Measurements from ENCODE around the gene GP5.

GP5 gene

DNA sequence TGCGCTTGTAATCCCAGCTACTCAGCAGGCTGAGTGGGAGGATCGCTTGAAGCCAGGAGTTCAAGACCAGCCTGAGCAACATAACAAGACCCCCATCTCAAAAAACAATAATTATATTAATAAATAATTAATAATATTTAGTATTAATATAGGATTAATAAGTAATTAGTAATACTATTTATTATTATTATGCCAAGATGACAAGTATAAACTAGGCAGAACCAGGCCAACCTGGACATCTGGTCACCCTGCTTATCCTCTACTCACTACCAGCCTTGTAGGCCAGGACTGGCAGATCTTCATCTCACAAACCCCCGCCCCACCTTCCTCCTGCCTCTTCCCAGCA lies 48.4 kb downstream of the GP5 start:
- 100% methylated on average over 2 of the region's 3 CpGs for WGBS
- no peak for DNase-seq
- Histone ChIP-seq H2BK120ac (ENCODE audit: low read depth, low read length) (no peak overlapping the region), H2AK5ac (ENCODE audit: low read length, severe bottlenecking) (peak overlapping the region; percentile 42), H4K8ac (ENCODE audit: low read length) (no peak overlapping the region), H2AFZ (ENCODE audit: low read depth, low read length) (no peak overlapping the region), H3K4me1 (ENCODE audit: control insufficient read depth, insufficient read depth, low read depth, low read length) (peaks cover 18% of the 10 kb centered on the region), H3K18ac (ENCODE audit: low read depth in 1 of 2, low read length in 2 of 2) (no peak overlapping the region), H4K91ac (ENCODE audit: low read length) (no peak overlapping the region), H3K23ac (ENCODE audit: low read length in 2 of 2) (no peak overlapping the region), H2BK5ac (ENCODE audit: low read depth, low read length, poor library complexity, severe bottlenecking) (no peak overlapping the region), H2BK12ac (ENCODE audit: low read length in 2 of 2) (no peak overlapping the region), H3K4me3 (ENCODE audit: insufficient read depth in 1 of 2, low read depth in 1 of 2, low read length in 2 of 2) (no peak overlapping the region), H3K9me3 (ENCODE audit: control insufficient read depth, low read length) (no peaks in the 10 kb centered on the region), H3K4me2 (ENCODE audit: low read length, poor library complexity, severe bottlenecking) (no peak overlapping the region), H3K36me3 (ENCODE audit: control insufficient read depth in 1 of 2, insufficient read depth in 2 of 2, low read depth in 1 of 2, low read length in 2 of 2) (no peaks in the 10 kb centered on the region), H3K27me3 (ENCODE audit: control insufficient read depth in 1 of 2, insufficient read depth in 1 of 2, low read length in 2 of 2) (peaks cover 11 to 21% of the 10 kb centered on the region in 2 experiments), H3K79me1 (replicated peaks; ENCODE audit: low read length, poor library complexity, severe bottlenecking) (no peaks in the 10 kb centered on the region), H2BK15ac (ENCODE audit: low read depth, poor library complexity, severe bottlenecking) (peak overlapping the region; percentile 60), H3K27ac (ENCODE audit: low read length, poor library complexity, severe bottlenecking) (peak overlapping the region; percentile 29), H3K4ac (ENCODE audit: low read depth in 1 of 2, low read length in 2 of 2) (no peak overlapping the region), H3K9ac (ENCODE audit: low read length) (no peak overlapping the region), H3K14ac (ENCODE audit: low read length in 2 of 2) (no peak overlapping the region)

DNA sequence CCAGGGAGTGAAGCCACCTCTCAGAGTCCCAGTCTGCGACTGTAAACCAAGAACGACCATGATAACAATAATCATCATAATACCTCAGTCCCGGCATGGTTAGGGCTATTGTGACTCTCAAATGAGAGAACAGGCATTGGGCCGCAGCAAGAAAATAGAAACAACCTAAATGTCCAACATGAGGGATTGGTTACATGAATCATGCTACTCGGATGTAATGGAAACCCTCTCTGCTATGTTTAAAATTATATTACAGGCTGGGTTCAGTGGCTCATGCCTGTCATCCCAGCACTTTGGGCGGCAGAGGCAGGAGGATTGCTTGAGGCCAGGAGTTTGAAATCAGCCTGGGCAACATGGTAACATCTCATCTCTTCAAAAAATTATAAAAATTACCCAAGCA lies 50.7 kb downstream of the GP5 start:
- H3K36me3 ChIP-seq (ENCODE audit: control insufficient read depth in 1 of 2, insufficient read depth in 2 of 2, low read depth in 1 of 2, low read length in 2 of 2): no peaks in the 10 kb centered on the region
- no peak overlapping the region for H3K18ac ChIP-seq (ENCODE audit: low read depth in 1 of 2, low read length in 2 of 2)
- H4K8ac ChIP-seq (ENCODE audit: low read length): no peak overlapping the region
- no peak overlapping the region for H2BK5ac ChIP-seq (ENCODE audit: low read depth, low read length, poor library complexity, severe bottlenecking)
- 97% methylated on average over 5 of the region's 6 CpGs for WGBS
- H3K4me3 ChIP-seq (ENCODE audit: insufficient read depth in 1 of 2, low read depth in 1 of 2, low read length in 2 of 2): no peak overlapping the region
- no peak overlapping the region for H3K14ac ChIP-seq (ENCODE audit: low read length in 2 of 2)
- H2BK12ac ChIP-seq (ENCODE audit: low read length in 2 of 2): no peak overlapping the region
- no peak overlapping the region for H3K23ac ChIP-seq (ENCODE audit: low read length in 2 of 2)
- H3K4ac ChIP-seq (ENCODE audit: low read depth in 1 of 2, low read length in 2 of 2): no peak overlapping the region
- DNase-seq: no peak
- no peak overlapping the region for H3K9ac ChIP-seq (ENCODE audit: low read length)
- no peak overlapping the region for H4K91ac ChIP-seq (ENCODE audit: low read length)
- H2BK120ac ChIP-seq (ENCODE audit: low read depth, low read length): no peak overlapping the region
- H2BK15ac ChIP-seq (ENCODE audit: low read depth, poor library complexity, severe bottlenecking): no peak overlapping the region
- no peaks in the 10 kb centered on the region for H3K9me3 ChIP-seq (ENCODE audit: control insufficient read depth, low read length)
- no peak overlapping the region for H2AK5ac ChIP-seq (ENCODE audit: low read length, severe bottlenecking)
- H2AFZ ChIP-seq (ENCODE audit: low read depth, low read length): no peak overlapping the region
- H3K4me2 ChIP-seq (ENCODE audit: low read length, poor library complexity, severe bottlenecking): no peak overlapping the region
- H3K27ac ChIP-seq (ENCODE audit: low read length, poor library complexity, severe bottlenecking): no peak overlapping the region
- H3K27me3 ChIP-seq (ENCODE audit: control insufficient read depth in 1 of 2, insufficient read depth in 1 of 2, low read length in 2 of 2): peaks cover 21 to 28% of the 10 kb centered on the region in 2 experiments
- H3K79me1 ChIP-seq (replicated peaks; ENCODE audit: low read length, poor library complexity, severe bottlenecking): no peaks in the 10 kb centered on the region
- H3K4me1 ChIP-seq (ENCODE audit: control insufficient read depth, insufficient read depth, low read depth, low read length): peaks cover 19% of the 10 kb centered on the region

DNA sequence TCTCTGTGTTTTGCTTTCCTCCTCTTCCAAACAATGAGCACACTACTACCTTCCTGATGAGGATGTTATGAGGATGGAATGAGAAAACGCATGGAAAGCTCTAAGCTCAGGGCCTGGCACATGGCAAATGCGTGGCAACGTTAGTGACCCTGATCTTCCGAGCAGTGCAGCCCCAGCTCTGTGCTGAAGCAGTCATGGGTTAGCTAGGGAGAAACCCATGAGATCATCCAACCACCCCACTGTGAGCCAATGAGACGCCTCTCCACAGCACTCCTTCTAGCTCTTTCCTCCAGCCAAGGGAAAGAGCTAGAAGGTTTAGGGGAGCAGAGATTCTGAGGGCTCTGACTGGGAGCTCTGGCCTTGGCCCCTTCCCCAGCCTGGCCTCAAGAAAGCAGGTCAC lies 52.4 kb downstream of the GP5 start:
- no peak overlapping the region for H3K4me2 ChIP-seq (ENCODE audit: low read length, poor library complexity, severe bottlenecking)
- no peak overlapping the region for H3K18ac ChIP-seq (ENCODE audit: low read depth in 1 of 2, low read length in 2 of 2)
- H3K4me3 ChIP-seq (ENCODE audit: insufficient read depth in 1 of 2, low read depth in 1 of 2, low read length in 2 of 2): no peak overlapping the region
- H3K27me3 ChIP-seq (ENCODE audit: control insufficient read depth in 1 of 2, insufficient read depth in 1 of 2, low read length in 2 of 2): peaks cover 34 to 42% of the 10 kb centered on the region in 2 experiments
- no peak overlapping the region for H2AFZ ChIP-seq (ENCODE audit: low read depth, low read length)
- no peaks in the 10 kb centered on the region for H3K79me1 ChIP-seq (replicated peaks; ENCODE audit: low read length, poor library complexity, severe bottlenecking)
- H4K8ac ChIP-seq (ENCODE audit: low read length): no peak overlapping the region
- H2BK120ac ChIP-seq (ENCODE audit: low read depth, low read length): no peak overlapping the region
- peaks cover 16% of the 10 kb centered on the region for H3K4me1 ChIP-seq (ENCODE audit: control insufficient read depth, insufficient read depth, low read depth, low read length)
- no peak overlapping the region for H3K14ac ChIP-seq (ENCODE audit: low read length in 2 of 2)
- no peak overlapping the region for H3K23ac ChIP-seq (ENCODE audit: low read length in 2 of 2)
- no peak overlapping the region for H2AK5ac ChIP-seq (ENCODE audit: low read length, severe bottlenecking)
- peak overlapping the region; percentile 24 for H3K9ac ChIP-seq (ENCODE audit: low read length)
- H4K91ac ChIP-seq (ENCODE audit: low read length): no peak overlapping the region
- no peak overlapping the region for H3K27ac ChIP-seq (ENCODE audit: low read length, poor library complexity, severe bottlenecking)
- no peak overlapping the region for H2BK5ac ChIP-seq (ENCODE audit: low read depth, low read length, poor library complexity, severe bottlenecking)
- 92% methylated on average over 4 of the region's 5 CpGs for WGBS
- no peak overlapping the region for H2BK15ac ChIP-seq (ENCODE audit: low read depth, poor library complexity, severe bottlenecking)
- H3K4ac ChIP-seq (ENCODE audit: low read depth in 1 of 2, low read length in 2 of 2): no peak overlapping the region
- no peaks in the 10 kb centered on the region for H3K9me3 ChIP-seq (ENCODE audit: control insufficient read depth, low read length)
- H2BK12ac ChIP-seq (ENCODE audit: low read length in 2 of 2): no peak overlapping the region
- H3K36me3 ChIP-seq (ENCODE audit: control insufficient read depth in 1 of 2, insufficient read depth in 2 of 2, low read depth in 1 of 2, low read length in 2 of 2): no peaks in the 10 kb centered on the region
- peak; percentile 42 for DNase-seq

DNA sequence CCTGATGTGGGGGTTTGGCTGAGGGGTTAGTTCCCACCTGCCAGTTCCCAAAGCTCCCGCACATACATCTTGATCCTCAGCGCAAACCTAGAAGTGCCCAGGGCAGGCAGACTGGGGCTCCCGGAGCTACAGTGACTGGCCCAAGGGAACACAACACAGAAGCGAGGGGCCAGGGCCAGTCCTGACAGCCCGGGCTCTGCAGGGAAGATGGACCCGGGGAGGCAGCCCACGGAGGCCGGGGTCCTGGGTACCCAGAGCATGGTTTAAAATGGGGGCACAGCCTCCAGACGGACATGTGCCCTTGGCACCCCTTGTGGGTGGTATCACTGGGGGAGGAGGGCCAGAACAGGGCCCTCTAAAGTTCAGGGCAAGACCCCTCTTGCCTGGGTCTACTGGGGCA lies 53.0 kb downstream of the GP5 start:
- H3K4ac ChIP-seq (ENCODE audit: low read depth in 1 of 2, low read length in 2 of 2): no peak overlapping the region
- H3K79me1 ChIP-seq (replicated peaks; ENCODE audit: low read length, poor library complexity, severe bottlenecking): no peaks in the 10 kb centered on the region
- no peak overlapping the region for H3K18ac ChIP-seq (ENCODE audit: low read depth in 1 of 2, low read length in 2 of 2)
- H3K4me2 ChIP-seq (ENCODE audit: low read length, poor library complexity, severe bottlenecking): no peak overlapping the region
- H3K4me1 ChIP-seq (ENCODE audit: control insufficient read depth, insufficient read depth, low read depth, low read length): peaks cover 13% of the 10 kb centered on the region
- no peak overlapping the region for H2BK5ac ChIP-seq (ENCODE audit: low read depth, low read length, poor library complexity, severe bottlenecking)
- no peak overlapping the region for H3K23ac ChIP-seq (ENCODE audit: low read length in 2 of 2)
- H3K27ac ChIP-seq (ENCODE audit: low read length, poor library complexity, severe bottlenecking): no peak overlapping the region
- no peak overlapping the region for H2BK12ac ChIP-seq (ENCODE audit: low read length in 2 of 2)
- no peak overlapping the region for H3K14ac ChIP-seq (ENCODE audit: low read length in 2 of 2)
- H3K9me3 ChIP-seq (ENCODE audit: control insufficient read depth, low read length): no peaks in the 10 kb centered on the region
- H2BK15ac ChIP-seq (ENCODE audit: low read depth, poor library complexity, severe bottlenecking): no peak overlapping the region
- H2AK5ac ChIP-seq (ENCODE audit: low read length, severe bottlenecking): no peak overlapping the region
- 90% methylated on average over 9 of the region's 9 CpGs for WGBS
- no peak overlapping the region for H4K8ac ChIP-seq (ENCODE audit: low read length)
- no peak overlapping the region for H2BK120ac ChIP-seq (ENCODE audit: low read depth, low read length)
- no peak overlapping the region for H3K9ac ChIP-seq (ENCODE audit: low read length)
- no peak overlapping the region for H3K4me3 ChIP-seq (ENCODE audit: insufficient read depth in 1 of 2, low read depth in 1 of 2, low read length in 2 of 2)
- no peaks in the 10 kb centered on the region for H3K36me3 ChIP-seq (ENCODE audit: control insufficient read depth in 1 of 2, insufficient read depth in 2 of 2, low read depth in 1 of 2, low read length in 2 of 2)
- H3K27me3 ChIP-seq (ENCODE audit: control insufficient read depth in 1 of 2, insufficient read depth in 1 of 2, low read length in 2 of 2): peaks cover 38 to 48% of the 10 kb centered on the region in 2 experiments
- no peak overlapping the region for H2AFZ ChIP-seq (ENCODE audit: low read depth, low read length)
- H4K91ac ChIP-seq (ENCODE audit: low read length): no peak overlapping the region
- no peak for DNase-seq

Data from mesenchymal stem cell (in vitro differentiated cells and primary cell).